Measurements from ENCODE around the gene CCDC57. TPM values are rescaled to one million over a fixed set of nuclear protein-coding genes. Genes with fewer than 3 reads are reported as not detected.

CCDC57 gene
- polyA plus RNA-seq, 1 donor from 2014 or later, result 70.9 TPM

GRCh38 chr17:82092995-82093751 lies 119.5 kb downstream of the CCDC57 start:
- TF ChIP-seq REST (IDR thresholded peaks at IDR 0.05; ENCODE audit: borderline replicate concordance), result no peak
- no peak for TF ChIP-seq MXI1 (conservative IDR thresholded peaks at IDR 0.05; ENCODE audit: poor library complexity, severe bottlenecking)
- TF ChIP-seq EZH2 (IDR thresholded peaks at IDR 0.05; ENCODE audit: borderline replicate concordance, insufficient read depth, low read length, poor library complexity, severe bottlenecking), result no peak
- no peak for TF ChIP-seq EP300 (conservative IDR thresholded peaks at IDR 0.05; ENCODE audit: poor library complexity, severe bottlenecking)
- TF ChIP-seq SMC3 (conservative IDR thresholded peaks at IDR 0.05; ENCODE audit: poor library complexity), result no peak
- TF ChIP-seq RAD21 (conservative IDR thresholded peaks at IDR 0.05), result no peak
- TF ChIP-seq CTCF (IDR thresholded peaks at IDR 0.05; ENCODE audit: poor library complexity, severe bottlenecking), result no peak
- no peak for TF ChIP-seq POLR2AphosphoS5 (IDR thresholded peaks at IDR 0.05)
- TF ChIP-seq TAF1 (IDR thresholded peaks at IDR 0.05; ENCODE audit: low read depth), result no peak
- no peak overlapping the region for H3K4me3 ChIP-seq (ENCODE audit: low read length)
- no peaks in the 10 kb centered on the region for H3K9me2 ChIP-seq (ENCODE audit: insufficient read depth, low read length)
- peaks cover 24% of the 10 kb centered on the region for H3K79me2 ChIP-seq (replicated peaks; ENCODE audit: insufficient read depth, low read length)
- no peak overlapping the region for H2AFZ ChIP-seq (ENCODE audit: low read depth, low read length)
- H3K27ac ChIP-seq (ENCODE audit: low read length), result no peak overlapping the region
- H3K9ac ChIP-seq (ENCODE audit: low read length), result no peak overlapping the region
- H3K9me3 ChIP-seq (ENCODE audit: low read length), result no peaks in the 10 kb centered on the region
- H3K27me3 ChIP-seq (ENCODE audit: insufficient read depth, low read depth, low read length), result no peaks in the 10 kb centered on the region
- H3K4me2 ChIP-seq (ENCODE audit: low read length), result no peak overlapping the region
- H3K36me3 ChIP-seq (ENCODE audit: insufficient read depth, low read length), result no peaks in the 10 kb centered on the region
- no peaks in the 10 kb centered on the region for H4K20me1 ChIP-seq (ENCODE audit: insufficient read depth)
- H3F3A ChIP-seq (ENCODE audit: insufficient read depth, low read length, poor library complexity, severe bottlenecking), result no peaks in the 10 kb centered on the region

- H4K20me1 ChIP-seq (ENCODE audit: insufficient read depth), result no peaks in the 10 kb centered on the region
- H3K9ac ChIP-seq (ENCODE audit: low read length), result no peak overlapping the region
- H3K4me3 ChIP-seq (ENCODE audit: low read length), result no peak overlapping the region
- no peak overlapping the region for H3K4me2 ChIP-seq (ENCODE audit: low read length)
- H3K27me3 ChIP-seq (ENCODE audit: insufficient read depth, low read depth, low read length), result no peaks in the 10 kb centered on the region
- H2AFZ ChIP-seq (ENCODE audit: low read depth, low read length), result no peak overlapping the region
- H3K9me2 ChIP-seq (ENCODE audit: insufficient read depth, low read length), result no peaks in the 10 kb centered on the region
- H3K27ac ChIP-seq (ENCODE audit: low read length), result no peak overlapping the region
- no peak for TF ChIP-seq EP300 (conservative IDR thresholded peaks at IDR 0.05; ENCODE audit: poor library complexity, severe bottlenecking)
- no peak for TF ChIP-seq POLR2AphosphoS5 (IDR thresholded peaks at IDR 0.05)
- TF ChIP-seq MXI1 (conservative IDR thresholded peaks at IDR 0.05; ENCODE audit: poor library complexity, severe bottlenecking), result no peak
- no peak for TF ChIP-seq EZH2 (IDR thresholded peaks at IDR 0.05; ENCODE audit: borderline replicate concordance, insufficient read depth, low read length, poor library complexity, severe bottlenecking)
- TF ChIP-seq TAF1 (IDR thresholded peaks at IDR 0.05; ENCODE audit: low read depth), result no peak
- no peak for TF ChIP-seq CTCF (IDR thresholded peaks at IDR 0.05; ENCODE audit: poor library complexity, severe bottlenecking)
- TF ChIP-seq SMC3 (conservative IDR thresholded peaks at IDR 0.05; ENCODE audit: poor library complexity), result no peak
- TF ChIP-seq REST (IDR thresholded peaks at IDR 0.05; ENCODE audit: borderline replicate concordance), result no peak
- no peak for TF ChIP-seq RAD21 (conservative IDR thresholded peaks at IDR 0.05)
- H3F3A ChIP-seq (ENCODE audit: insufficient read depth, low read length, poor library complexity, severe bottlenecking), result no peaks in the 10 kb centered on the region
- peaks cover 24% of the 10 kb centered on the region for H3K79me2 ChIP-seq (replicated peaks; ENCODE audit: insufficient read depth, low read length)
- no peaks in the 10 kb centered on the region for H3K9me3 ChIP-seq (ENCODE audit: low read length)
- no peaks in the 10 kb centered on the region for H3K36me3 ChIP-seq (ENCODE audit: insufficient read depth, low read length)
Observed at GRCh38 chr17:82092628-82092994, 120.0 kb downstream of the CCDC57 start.

Data from neural cell (in vitro differentiated cells).